Measurements from ENCODE around the gene FARSA. TPM values are rescaled to one million over a fixed set of nuclear protein-coding genes. Genes with fewer than 3 reads are reported as not detected.
A peak's percentile ranks its signal among the peaks of the same experiment; 100 is the strongest.

Gene FARSA
- total RNA-seq, 1 donor from 2014 or later: 54.5 TPM

DNA sequence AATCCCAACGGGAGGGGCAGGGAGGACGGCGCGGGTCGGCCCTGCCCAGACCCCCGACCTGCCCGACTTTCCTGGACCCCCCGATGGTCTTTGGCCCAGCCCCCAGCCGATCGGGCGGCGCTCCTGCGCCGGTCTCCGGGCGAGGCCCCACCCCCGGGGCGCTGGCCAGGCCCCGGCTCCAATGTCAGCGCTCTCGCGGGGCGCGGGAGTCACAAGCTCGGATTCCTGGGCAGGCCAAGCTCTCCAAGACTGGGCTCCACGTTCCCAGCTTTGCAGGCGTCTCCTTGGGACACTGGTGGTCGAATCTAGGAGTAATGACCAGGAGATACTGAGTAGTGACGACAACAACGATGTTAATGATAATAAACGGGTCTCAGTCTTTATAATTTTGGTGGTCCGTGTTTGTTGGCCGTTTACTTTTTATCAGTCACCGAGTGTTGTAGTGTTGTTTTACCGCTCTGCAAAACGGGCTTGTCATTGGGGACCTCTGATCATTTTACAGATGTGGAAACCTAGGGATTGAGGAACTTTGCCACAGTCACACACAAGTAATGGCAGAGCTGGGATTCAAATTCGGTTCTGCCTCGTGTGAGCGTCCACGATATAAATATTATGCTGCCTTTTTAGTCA is 12.7 kb upstream of the FARSA start:
- TF ChIP-seq, protein P1, sequence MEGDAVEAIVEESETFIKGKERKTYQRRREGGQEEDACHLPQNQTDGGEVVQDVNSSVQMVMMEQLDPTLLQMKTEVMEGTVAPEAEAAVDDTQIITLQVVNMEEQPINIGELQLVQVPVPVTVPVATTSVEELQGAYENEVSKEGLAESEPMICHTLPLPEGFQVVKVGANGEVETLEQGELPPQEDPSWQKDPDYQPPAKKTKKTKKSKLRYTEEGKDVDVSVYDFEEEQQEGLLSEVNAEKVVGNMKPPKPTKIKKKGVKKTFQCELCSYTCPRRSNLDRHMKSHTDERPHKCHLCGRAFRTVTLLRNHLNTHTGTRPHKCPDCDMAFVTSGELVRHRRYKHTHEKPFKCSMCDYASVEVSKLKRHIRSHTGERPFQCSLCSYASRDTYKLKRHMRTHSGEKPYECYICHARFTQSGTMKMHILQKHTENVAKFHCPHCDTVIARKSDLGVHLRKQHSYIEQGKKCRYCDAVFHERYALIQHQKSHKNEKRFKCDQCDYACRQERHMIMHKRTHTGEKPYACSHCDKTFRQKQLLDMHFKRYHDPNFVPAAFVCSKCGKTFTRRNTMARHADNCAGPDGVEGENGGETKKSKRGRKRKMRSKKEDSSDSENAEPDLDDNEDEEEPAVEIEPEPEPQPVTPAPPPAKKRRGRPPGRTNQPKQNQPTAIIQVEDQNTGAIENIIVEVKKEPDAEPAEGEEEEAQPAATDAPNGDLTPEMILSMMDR (IDR thresholded peaks at IDR 0.05; ENCODE audit: unreplicated experiment): no peak
- no peaks in the 10 kb centered on the region for H3K27me3 Mint-ChIP-seq (ENCODE audit: low read depth)
- peaks cover 30% of the 10 kb centered on the region for H3K4me1 Mint-ChIP-seq
- peaks cover 28% of the 10 kb centered on the region for H3K36me3 Mint-ChIP-seq
- H3K4me3 Mint-ChIP-seq: peak overlapping the region; percentile 81
- no peaks in the 10 kb centered on the region for H3K9me3 Mint-ChIP-seq
- peak; percentile 58 to 72 for DNase-seq (ENCODE audit: low spot score in 2 of 2, unreplicated experiment in 2 of 2)
- peak overlapping the region; percentile 96 for H3K27ac Mint-ChIP-seq

DNA sequence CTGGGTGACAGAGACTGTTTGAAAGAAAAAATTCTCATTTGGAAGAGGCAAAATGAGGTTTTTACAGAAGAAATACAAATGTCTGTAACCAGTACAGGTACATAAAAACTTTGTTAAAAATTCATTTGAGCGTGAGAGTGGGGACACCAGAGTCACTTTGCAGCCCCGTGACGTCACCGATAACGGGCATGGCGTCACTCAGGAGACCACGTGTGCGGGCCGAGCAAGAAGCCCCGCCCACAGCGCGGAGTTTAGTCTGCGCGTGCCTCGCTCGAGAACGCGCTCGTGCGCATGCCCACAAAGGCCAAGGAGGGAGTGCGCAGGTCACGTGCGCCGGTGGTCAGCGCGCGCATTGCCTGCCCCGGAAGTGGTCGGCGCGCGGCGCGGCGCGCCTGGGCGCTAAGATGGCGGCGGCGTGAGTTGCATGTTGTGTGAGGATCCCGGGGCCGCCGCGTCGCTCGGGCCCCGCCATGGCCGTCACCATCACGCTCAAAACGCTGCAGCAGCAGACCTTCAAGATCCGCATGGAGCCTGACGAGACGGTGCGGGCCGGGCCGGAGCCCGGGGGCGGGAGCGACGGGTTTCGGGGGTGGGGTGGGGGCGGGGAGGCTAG is 12.1 kb upstream of the FARSA start, which contains the start of gene RAD23A:
Gene RAD23A, plus strand, starts transcription at position 384 of the 613 bp plus-strand sequence. Its CDS starts 87 bp downstream, at position 471.
- Mint-ChIP-seq H3K4me1 (peaks cover 35% of the 10 kb centered on the region), H3K27me3 (ENCODE audit: low read depth) (no peaks in the 10 kb centered on the region), H3K9me3 (no peaks in the 10 kb centered on the region), H3K4me3 (peak within 1 kb of the TSS; percentile 81), H3K27ac (peak within 1 kb of the TSS; percentile 98), H3K36me3 (peaks cover 26% of the 10 kb centered on the region)
- DNase-seq (ENCODE audit: low spot score in 2 of 2, unreplicated experiment in 2 of 2): peak; percentile 98 to 99
- TF ChIP-seq, protein P1 (IDR thresholded peaks at IDR 0.05; ENCODE audit: unreplicated experiment): no peak

DNA sequence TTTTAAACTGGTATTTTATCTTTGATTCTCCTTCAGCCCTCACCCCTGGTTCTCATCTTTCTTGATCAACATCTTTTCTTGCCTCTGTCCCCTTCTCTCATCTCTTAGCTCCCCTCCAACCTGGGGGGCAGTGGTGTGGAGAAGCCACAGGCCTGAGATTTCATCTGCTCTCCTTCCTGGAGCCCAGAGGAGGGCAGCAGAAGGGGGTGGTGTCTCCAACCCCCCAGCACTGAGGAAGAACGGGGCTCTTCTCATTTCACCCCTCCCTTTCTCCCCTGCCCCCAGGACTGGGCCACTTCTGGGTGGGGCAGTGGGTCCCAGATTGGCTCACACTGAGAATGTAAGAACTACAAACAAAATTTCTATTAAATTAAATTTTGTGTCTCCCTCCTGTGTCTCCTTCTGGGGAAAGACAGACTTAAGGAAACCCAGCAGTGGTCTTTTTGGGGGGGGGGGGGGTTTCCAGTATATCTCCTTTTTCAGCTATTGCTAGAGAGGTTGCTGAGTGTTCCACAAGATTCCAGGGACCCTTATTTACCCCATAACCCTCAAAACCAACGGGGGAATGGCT is 10.7 kb upstream of the FARSA start:
- no peak overlapping the region for H3K4me3 Mint-ChIP-seq

DNA sequence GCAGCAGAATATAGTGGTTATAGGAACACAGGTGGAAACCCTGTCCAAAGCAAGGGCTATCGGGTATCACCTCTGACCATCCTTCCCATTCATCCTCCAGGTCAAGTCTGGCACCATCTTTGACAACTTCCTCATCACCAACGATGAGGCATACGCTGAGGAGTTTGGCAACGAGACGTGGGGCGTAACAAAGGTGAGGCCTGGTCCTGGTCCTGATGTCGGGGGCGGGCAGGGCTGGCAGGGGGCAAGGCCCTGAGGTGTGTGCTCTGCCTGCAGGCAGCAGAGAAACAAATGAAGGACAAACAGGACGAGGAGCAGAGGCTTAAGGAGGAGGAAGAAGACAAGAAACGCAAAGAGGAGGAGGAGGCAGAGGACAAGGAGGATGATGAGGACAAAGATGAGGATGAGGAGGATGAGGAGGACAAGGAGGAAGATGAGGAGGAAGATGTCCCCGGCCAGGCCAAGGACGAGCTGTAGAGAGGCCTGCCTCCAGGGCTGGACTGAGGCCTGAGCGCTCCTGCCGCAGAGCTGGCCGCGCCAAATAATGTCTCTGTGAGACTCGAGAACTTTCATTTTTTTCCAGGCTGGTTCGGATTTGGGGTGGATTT is 10.0 kb upstream of the FARSA start:
- DNase-seq (ENCODE audit: low spot score in 2 of 2, unreplicated experiment in 2 of 2): no peak
- Mint-ChIP-seq H3K36me3 (peaks cover 32% of the 10 kb centered on the region), H3K4me1 (peaks cover 51% of the 10 kb centered on the region), H3K4me3 (no peak overlapping the region), H3K9me3 (no peaks in the 10 kb centered on the region), H3K27ac (peak overlapping the region; percentile 73), H3K27me3 (ENCODE audit: low read depth) (no peaks in the 10 kb centered on the region)
- TF ChIP-seq, protein P1 (IDR thresholded peaks at IDR 0.05; ENCODE audit: unreplicated experiment): no peak

More for the DNA sequence above, 10.7 kb upstream of the FARSA start:
- peak overlapping the region; percentile 98 for H3K27ac Mint-ChIP-seq
- no peaks in the 10 kb centered on the region for H3K9me3 Mint-ChIP-seq
- H3K27me3 Mint-ChIP-seq (ENCODE audit: low read depth): no peaks in the 10 kb centered on the region
- TF ChIP-seq, protein P1 (IDR thresholded peaks at IDR 0.05; ENCODE audit: unreplicated experiment): no peak
- no peak for DNase-seq (ENCODE audit: low spot score in 2 of 2, unreplicated experiment in 2 of 2)
- H3K4me1 Mint-ChIP-seq: peaks cover 49% of the 10 kb centered on the region
- H3K36me3 Mint-ChIP-seq: peaks cover 32% of the 10 kb centered on the region

DNA sequence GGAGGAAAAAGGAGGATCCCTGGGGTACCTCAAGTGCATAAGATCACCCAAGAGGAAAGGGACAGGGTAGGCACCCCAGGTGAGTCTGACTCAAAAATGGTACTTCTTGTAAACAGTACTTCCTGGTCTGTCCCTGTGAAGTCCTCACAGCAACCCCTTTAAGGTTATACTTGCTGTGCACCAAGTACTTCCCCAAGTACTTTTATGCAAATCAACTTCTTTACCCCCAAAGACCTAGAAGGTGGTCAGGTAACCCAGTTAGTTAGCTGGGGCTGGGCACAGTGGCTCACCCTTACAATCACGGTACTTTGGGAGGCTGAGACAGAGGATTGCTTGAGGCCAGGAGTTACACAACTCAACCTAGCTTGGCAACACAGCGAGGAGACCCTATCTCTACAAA is 7.4 kb upstream of the FARSA start:
- H3K9me3 Mint-ChIP-seq: no peaks in the 10 kb centered on the region
- peak overlapping the region; percentile 69 for H3K27ac Mint-ChIP-seq
- H3K4me3 Mint-ChIP-seq: peak overlapping the region; percentile 99
- no peak for DNase-seq (ENCODE audit: low spot score in 2 of 2, unreplicated experiment in 2 of 2)
- peaks cover 47% of the 10 kb centered on the region for H3K4me1 Mint-ChIP-seq
- peaks cover 29% of the 10 kb centered on the region for H3K36me3 Mint-ChIP-seq
- H3K27me3 Mint-ChIP-seq (ENCODE audit: low read depth): no peaks in the 10 kb centered on the region
- TF ChIP-seq, protein P1 (IDR thresholded peaks at IDR 0.05; ENCODE audit: unreplicated experiment): no peak

All from mesothelial cell of epicardium (in vitro differentiated cells).